NCI-H774 (cell line): ENCODE results near the gene CHAT.
A peak's percentile ranks its signal among the peaks of the same experiment; 100 is the strongest.

ENCODE experiments used
- DNase-seq: peaks from one replicate; lab custom pipeline; 2025; lab: John Stamatoyannopoulos, UW

CHAT gene

GRCh38 chr10:49688920-49689319, 75.1 kb downstream of the CHAT start:
- no peak for DNase-seq

- no peak for DNase-seq
These were observed 76.2 kb downstream of the CHAT start for GRCh38 chr10:49689882-49690510.

- no peak for DNase-seq
These were observed 77.0 kb downstream of the CHAT start for GRCh38 chr10:49690698-49691356.

GRCh38 chr10:49691588-49691987, 77.8 kb downstream of the CHAT start:
- DNase-seq: no peak

- no peak for DNase-seq
These were observed 80.6 kb downstream of the CHAT start for GRCh38 chr10:49694466-49694865.

- no peak for DNase-seq
These were observed 82.5 kb downstream of the CHAT start for GRCh38 chr10:49696311-49696710.

GRCh38 chr10:49698679-49699078, 84.8 kb downstream of the CHAT start:
- no peak for DNase-seq

GRCh38 chr10:49700211-49700610, 86.4 kb downstream of the CHAT start:
- DNase-seq: no peak

GRCh38 chr10:49700997-49701396, 87.2 kb downstream of the CHAT start:
- peak; percentile 10 for DNase-seq

- no peak for DNase-seq
These were observed 93.7 kb downstream of the CHAT start for GRCh38 chr10:49707585-49707984.

- no peak for DNase-seq
These were observed 96.1 kb downstream of the CHAT start for GRCh38 chr10:49709934-49710333.

GRCh38 chr10:49710966-49711365, 97.1 kb downstream of the CHAT start:
- no peak for DNase-seq

- DNase-seq: no peak
These were observed 97.6 kb downstream of the CHAT start for GRCh38 chr10:49711481-49711880.

GRCh38 chr10:49713266-49713665, 99.4 kb downstream of the CHAT start:
- no peak for DNase-seq
